Transverse colon (tissue), 4 donors: ENCODE measurements around the gene LY86. TPM values are rescaled to one million over a fixed set of nuclear protein-coding genes. Genes with fewer than 3 reads are reported as not detected.

Experiments used
- DNase-seq: peaks from one replicate; pipeline ENCODE4 v3.0.0-alpha.2; 2019
- H3K27ac ChIP-seq, 4 donors: fragments of 200-600 bp; sonication (generic); 2 replicates each; pipeline ENCODE4 v1.5.1; 2016 to 2018; ENCODE audit warnings: inconsistent platforms in 4 of 4
- H3K27me3 ChIP-seq: fragments of 200-600 bp; sonication (generic); 2 replicates; pipeline ENCODE4 v1.5.1; 2017; ENCODE audit warnings: inconsistent platforms
- H3K36me3 ChIP-seq, 4 donors: fragments of 200-600 bp; sonication (generic); 2 replicates each; pipeline ENCODE4 v1.5.1; 2017 to 2019; ENCODE audit warnings: inconsistent platforms in 4 of 4
- H3K4me1 ChIP-seq, 4 donors: fragments of 200-600 bp; sonication (generic); 2 replicates each; pipeline ENCODE4 v1.5.1; 2017 to 2020; ENCODE audit warnings: inconsistent platforms in 4 of 4
- H3K4me3 ChIP-seq, 4 donors: fragments of 200-600 bp; sonication (generic); 1 replicate in 1 of 4; 2 replicates in 3 of 4; pipeline versions ENCODE4 v1.5.1 to v1.6.1; 2017 to 2019; ENCODE audit warnings: inconsistent platforms in 4 of 4
- H3K9me3 ChIP-seq, 2 donors: fragments of 200-600 bp; sonication (generic); 2 replicates each; pipeline ENCODE4 v1.5.1; 2017 to 2019; ENCODE audit warnings: inconsistent platforms in 2 of 2
- EP300 ChIP-seq: sonication (generic); formaldehyde crosslinking; IDR thresholded peaks from one replicate; pipeline ENCODE4 v1.6.1; 2017; ENCODE audit warnings: antibody characterized with exemption, low read depth
- POLR2A ChIP-seq: fragments of 450-650 bp; IDR thresholded peaks from one replicate; pipeline ENCODE4 v1.6.1; 2016; ENCODE audit warnings: antibody characterized with exemption, mild to moderate bottlenecking, moderate library complexity
- POLR2AphosphoS5 ChIP-seq, 3 donors: sonication (generic); formaldehyde crosslinking; IDR thresholded peaks; one replicate each; pipeline ENCODE4 v1.6.1; 2016; ENCODE audit warnings: antibody characterized with exemption in 3 of 3
- WGBS, 2 donors: methylation state at CpG; one replicate each; pipeline ENCODE4 v1.1.5; 2018; ENCODE audit warnings: low coverage in 1 of 2; 5-methylcytosine and 5-hydroxymethylcytosine counted together
- in situ Hi-C, 4 donors: fragments of 200-750 bp; cut with MboI; loops; one replicate each; pipeline versions ENCODE4 v1.15.0 to v1.15.1; 2017; ENCODE audit warnings: low sequenced_read_pairs in 3 of 4, low pct_ligation_motif_present in 1 of 4, low pct_unique_long_range_greater_than_20kb in 1 of 4
- intact Hi-C: fragments of 100-400 bp; cut with DNase I; formaldehyde crosslinking; loops from one replicate; pipeline ENCODE4 v1.15.1; 2023; ENCODE audit warnings: low total_unique reads
- total RNA-seq, 4 donors: library from RNA; depleted of rRNA; stranded (reverse); fragments of >200 nt; gene quantifications; one replicate each; pipeline ENCODE4 v1.1.0, GENCODE V29; 2016
- TF ChIP-seq, protein P1 (sequence below), 5 experiments: fragments of 200-600 bp in 3 of 5; fragments of 450-650 bp in 2 of 5; sonication (generic) in 3 of 5; IDR thresholded peaks; 1 replicate in 2 of 5; 2 replicates in 3 of 5; pipeline ENCODE4 v1.5.1; 2016 to 2017; ENCODE audit warnings: antibody characterized with exemption in 5 of 5, inconsistent platforms in 3 of 5, mild to moderate bottlenecking in 2 of 5, moderate library complexity in 1 of 5

Gene LY86
- total RNA-seq, 4 donors from 2014 or later, result 10.0 TPM; not detected in 3

DNA sequence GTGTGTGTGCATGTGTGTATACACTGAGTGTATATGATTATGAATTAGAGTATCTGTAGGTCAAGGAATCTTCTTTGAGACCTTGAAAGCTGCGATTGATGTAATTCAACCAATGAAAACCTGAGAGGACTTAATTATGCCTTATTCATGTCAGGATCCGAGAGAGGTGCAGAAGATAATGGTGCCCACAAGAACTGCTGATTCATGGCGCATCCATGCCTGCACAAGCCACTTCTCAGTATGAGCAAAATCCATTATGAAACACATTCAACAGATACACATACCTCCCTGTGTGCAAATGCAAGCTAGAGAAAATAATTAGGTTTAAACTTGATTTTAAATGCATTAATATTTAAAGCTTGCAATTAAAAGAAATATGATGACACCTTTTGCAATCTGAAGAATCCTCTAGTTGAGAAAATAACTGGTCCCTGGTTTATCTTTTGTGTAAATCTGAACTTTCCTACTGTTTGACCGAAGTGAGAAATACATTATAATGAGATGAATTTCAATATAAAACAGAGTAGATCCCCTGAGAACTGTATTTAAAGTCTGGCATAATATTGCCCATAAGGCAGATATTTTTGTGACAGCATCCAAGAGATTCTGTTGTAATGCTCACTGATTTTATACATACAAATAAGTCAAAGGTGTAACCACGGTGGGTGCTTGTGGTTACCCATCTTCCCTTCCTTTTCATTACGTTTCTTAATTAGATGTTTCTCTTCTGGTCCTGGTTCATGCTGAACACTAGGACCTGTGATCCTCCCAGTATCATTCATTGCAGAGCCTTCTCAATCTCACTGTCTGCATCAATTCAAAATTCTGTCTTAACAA lies 45.6 kb downstream of the LY86 start:
- intact Hi-C loops (no loop called here), in situ Hi-C loops (no loop called here)
- Histone ChIP-seq H3K27me3 (no peaks in the 10 kb centered on the region), H3K4me1 (peaks cover 0 to 3% (median 0%) of the 10 kb centered on the region in 4 donors), H3K36me3 (no peaks in the 10 kb centered on the region), H3K27ac (no peak overlapping the region), H3K4me3 (no peak overlapping the region), H3K9me3 (no peaks in the 10 kb centered on the region)
- WGBS, 2 donors, result 81 to 87% methylated on average over 6 of the region's 6 CpGs
- no peak for DNase-seq
- TF ChIP-seq POLR2A, result no peak
- no peak for TF ChIP-seq POLR2AphosphoS5 (IDR thresholded peaks at IDR 0.05)
- TF ChIP-seq, protein P1, sequence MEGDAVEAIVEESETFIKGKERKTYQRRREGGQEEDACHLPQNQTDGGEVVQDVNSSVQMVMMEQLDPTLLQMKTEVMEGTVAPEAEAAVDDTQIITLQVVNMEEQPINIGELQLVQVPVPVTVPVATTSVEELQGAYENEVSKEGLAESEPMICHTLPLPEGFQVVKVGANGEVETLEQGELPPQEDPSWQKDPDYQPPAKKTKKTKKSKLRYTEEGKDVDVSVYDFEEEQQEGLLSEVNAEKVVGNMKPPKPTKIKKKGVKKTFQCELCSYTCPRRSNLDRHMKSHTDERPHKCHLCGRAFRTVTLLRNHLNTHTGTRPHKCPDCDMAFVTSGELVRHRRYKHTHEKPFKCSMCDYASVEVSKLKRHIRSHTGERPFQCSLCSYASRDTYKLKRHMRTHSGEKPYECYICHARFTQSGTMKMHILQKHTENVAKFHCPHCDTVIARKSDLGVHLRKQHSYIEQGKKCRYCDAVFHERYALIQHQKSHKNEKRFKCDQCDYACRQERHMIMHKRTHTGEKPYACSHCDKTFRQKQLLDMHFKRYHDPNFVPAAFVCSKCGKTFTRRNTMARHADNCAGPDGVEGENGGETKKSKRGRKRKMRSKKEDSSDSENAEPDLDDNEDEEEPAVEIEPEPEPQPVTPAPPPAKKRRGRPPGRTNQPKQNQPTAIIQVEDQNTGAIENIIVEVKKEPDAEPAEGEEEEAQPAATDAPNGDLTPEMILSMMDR (IDR thresholded peaks at IDR 0.05), result no peak
- TF ChIP-seq EP300, result no peak

DNA sequence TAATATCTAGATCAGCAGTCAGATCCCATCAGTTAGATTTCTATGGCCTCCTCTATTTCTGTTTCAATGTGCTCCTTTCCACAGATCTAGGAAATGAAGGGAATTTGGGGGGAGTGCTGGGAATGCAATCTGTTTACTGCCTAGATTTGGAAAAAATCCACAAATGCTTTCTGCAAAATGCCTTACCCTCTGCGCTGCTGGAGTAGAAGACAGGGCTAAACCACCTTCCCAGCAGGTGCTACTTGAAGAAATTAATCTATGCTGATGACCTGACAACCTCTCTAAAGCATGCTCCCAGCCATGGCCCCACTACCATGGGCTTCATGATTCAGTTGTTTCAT lies 46.2 kb downstream of the LY86 start:
- intact Hi-C loops (no loop called here), in situ Hi-C loops (no loop called here)
- WGBS, 2 donors, result 84% methylated on average over 1 of the region's 1 CpG; no CpG with 5 or more reads in 1 of the 2 donors

DNA sequence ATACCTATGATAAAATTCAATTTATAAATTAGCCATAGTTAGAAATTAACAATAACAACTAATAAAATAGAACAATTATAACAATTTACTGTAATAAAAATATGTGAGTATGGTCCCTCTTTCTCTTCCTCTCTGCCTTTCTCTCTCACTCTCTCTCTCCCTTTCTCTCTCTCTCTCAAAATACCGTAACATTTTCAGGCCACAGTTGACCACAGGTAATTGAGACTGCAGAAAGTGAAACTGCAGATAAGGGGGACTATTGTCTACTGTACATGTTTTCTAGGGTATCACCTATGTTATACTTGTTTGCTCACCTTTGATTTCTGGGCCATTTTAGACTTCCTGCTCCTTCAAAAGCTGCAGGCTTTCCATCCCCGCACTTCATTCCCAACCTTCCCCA lies 46.8 kb downstream of the LY86 start:
- intact Hi-C loops (no loop called here), in situ Hi-C loops (no loop called here)
- Histone ChIP-seq H3K27me3 (no peaks in the 10 kb centered on the region), H3K36me3 (no peaks in the 10 kb centered on the region), H3K4me1 (peaks cover 0 to 3% (median 0%) of the 10 kb centered on the region in 4 donors), H3K4me3 (no peak overlapping the region), H3K27ac (no peak overlapping the region), H3K9me3 (no peaks in the 10 kb centered on the region)
- 78 to 100% methylated on average over 2 of the region's 2 CpGs for WGBS, 2 donors
- DNase-seq, result no peak
- TF ChIP-seq POLR2A (no peak), POLR2AphosphoS5 (IDR thresholded peaks at IDR 0.05) (no peak), EP300 (no peak)
- TF ChIP-seq, protein P1 (IDR thresholded peaks at IDR 0.05), result no peak

More for the DNA sequence above, 46.2 kb downstream of the LY86 start:
- Histone ChIP-seq H3K36me3 (no peaks in the 10 kb centered on the region), H3K4me3 (no peak overlapping the region), H3K9me3 (no peaks in the 10 kb centered on the region), H3K27me3 (no peaks in the 10 kb centered on the region), H3K4me1 (peaks cover 0 to 3% (median 0%) of the 10 kb centered on the region in 4 donors), H3K27ac (no peak overlapping the region)
- no peak for DNase-seq
- TF ChIP-seq POLR2A (no peak), POLR2AphosphoS5 (IDR thresholded peaks at IDR 0.05) (no peak), EP300 (no peak)
- TF ChIP-seq, protein P1 (IDR thresholded peaks at IDR 0.05), result no peak

DNA sequence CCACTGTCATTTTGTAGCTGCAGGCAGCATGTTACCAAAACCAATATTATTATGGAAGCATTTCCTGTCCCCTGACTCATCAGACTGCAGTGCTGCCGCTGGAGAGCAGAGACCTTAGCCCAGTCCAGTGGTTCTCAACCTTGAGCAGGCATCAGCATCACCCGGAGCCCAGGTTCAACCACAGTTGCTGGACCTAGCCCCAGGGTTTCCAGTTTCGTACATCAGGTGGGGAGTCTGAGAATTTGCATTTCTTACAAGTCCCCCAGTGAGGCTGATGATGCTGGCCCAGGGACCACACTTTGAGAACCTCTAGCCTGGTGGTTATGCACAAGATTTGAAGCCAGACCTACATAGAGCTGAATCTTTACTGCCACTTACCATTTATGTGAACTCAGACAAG lies 47.3 kb downstream of the LY86 start:
- Histone ChIP-seq H3K27ac (no peak overlapping the region), H3K36me3 (no peaks in the 10 kb centered on the region), H3K4me3 (no peak overlapping the region), H3K27me3 (no peaks in the 10 kb centered on the region), H3K4me1 (peaks cover 0 to 3% (median 0%) of the 10 kb centered on the region in 4 donors), H3K9me3 (no peaks in the 10 kb centered on the region)
- WGBS, 2 donors, result 85% methylated on average over 3 of the region's 3 CpGs; no CpG with 5 or more reads in 1 of the 2 donors
- TF ChIP-seq POLR2AphosphoS5 (IDR thresholded peaks at IDR 0.05) (no peak), POLR2A (no peak), EP300 (no peak)
- TF ChIP-seq, protein P1 (IDR thresholded peaks at IDR 0.05), result no peak
- intact Hi-C loops (no loop called here), in situ Hi-C loops (no loop called here)
- DNase-seq, result no peak
